RWPE2 (cell line): Measurements from ENCODE around the gene ZNF423.

Experiments used
- ATAC-seq: fragments of 200-7000 bp; cut with Tn5 transposase; 3 replicates; pipeline ENCODE4 v1.9.1; 2021; ENCODE audit warnings: low read depth
- DNase-seq: peaks from one replicate; pipeline ENCODE4 v3.0.0-alpha.2; 2020; ENCODE audit warnings: low spot score
- H3K27ac ChIP-seq: fragments of 450-650 bp; 2 replicates; pipeline ENCODE4 v1.5.1; 2017; ENCODE audit warnings: mild to moderate bottlenecking; ENCODE audit not compliant: poor library complexity, severe bottlenecking
- H3K27me3 ChIP-seq: fragments of 250-450 bp; sonication (Bioruptor Pico); 2 replicates; pipeline ENCODE4 v1.5.1; 2021; ENCODE audit warnings: mild to moderate bottlenecking, moderate library complexity; ENCODE audit not compliant: insufficient read depth, poor library complexity, severe bottlenecking
- H3K36me3 ChIP-seq: fragments of 250-450 bp; sonication (Bioruptor Pico); 2 replicates; pipeline ENCODE4 v1.5.1; 2020; ENCODE audit warnings: low read depth, mild to moderate bottlenecking, moderate library complexity
- H3K4me1 ChIP-seq: fragments of 250-450 bp; sonication (Bioruptor Pico); 2 replicates; pipeline ENCODE4 v1.5.1; 2021; ENCODE audit warnings: mild to moderate bottlenecking, moderate library complexity; ENCODE audit not compliant: insufficient read depth, poor library complexity, severe bottlenecking
- H3K4me3 ChIP-seq: fragments of 250-450 bp; sonication (Bioruptor Pico); 2 replicates; pipeline ENCODE4 v1.5.1; 2021; ENCODE audit warnings: mild to moderate bottlenecking, moderate library complexity; ENCODE audit not compliant: severe bottlenecking
- H3K9me3 ChIP-seq: fragments of 250-450 bp; sonication (Bioruptor Pico); 2 replicates; pipeline ENCODE4 v1.5.1; 2021; ENCODE audit warnings: mild to moderate bottlenecking, moderate library complexity; ENCODE audit not compliant: severe bottlenecking
- TF ChIP-seq, protein P1 (sequence below): fragments of 450-650 bp; IDR thresholded peaks from one replicate; pipeline ENCODE4 v1.5.1; 2017; ENCODE audit warnings: mild to moderate bottlenecking, moderate library complexity; ENCODE audit not compliant: poor library complexity, severe bottlenecking

The ZNF423 gene

DNA sequence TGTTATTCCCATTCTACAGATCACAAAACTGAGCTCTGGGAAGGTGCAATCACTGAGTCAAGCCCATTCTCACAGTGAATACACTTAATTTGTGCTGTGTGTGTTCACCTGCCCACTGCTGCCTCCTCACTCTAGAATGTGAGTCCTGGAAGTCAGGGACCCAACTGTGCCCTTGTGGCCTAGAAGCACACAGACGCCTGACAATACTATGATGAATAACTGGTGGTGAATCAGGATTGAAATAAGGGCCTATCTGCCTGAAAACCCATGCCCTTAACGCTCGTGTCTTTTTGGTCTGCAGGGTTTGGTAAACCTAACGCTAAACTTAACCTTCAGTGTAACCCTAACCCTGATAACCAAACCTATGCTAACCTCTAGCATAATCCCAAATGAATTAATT is 80.3 kb downstream of the ZNF423 start:
- H3K27ac ChIP-seq = no peak overlapping the region
- no peaks in the 10 kb centered on the region for H3K9me3 ChIP-seq
- H3K27me3 ChIP-seq = peaks cover 6% of the 10 kb centered on the region
- DNase-seq (no peak), ATAC-seq (no peak)
- no peaks in the 10 kb centered on the region for H3K4me1 ChIP-seq
- no peak overlapping the region for H3K4me3 ChIP-seq
- no peaks in the 10 kb centered on the region for H3K36me3 ChIP-seq
- TF ChIP-seq, protein P1, sequence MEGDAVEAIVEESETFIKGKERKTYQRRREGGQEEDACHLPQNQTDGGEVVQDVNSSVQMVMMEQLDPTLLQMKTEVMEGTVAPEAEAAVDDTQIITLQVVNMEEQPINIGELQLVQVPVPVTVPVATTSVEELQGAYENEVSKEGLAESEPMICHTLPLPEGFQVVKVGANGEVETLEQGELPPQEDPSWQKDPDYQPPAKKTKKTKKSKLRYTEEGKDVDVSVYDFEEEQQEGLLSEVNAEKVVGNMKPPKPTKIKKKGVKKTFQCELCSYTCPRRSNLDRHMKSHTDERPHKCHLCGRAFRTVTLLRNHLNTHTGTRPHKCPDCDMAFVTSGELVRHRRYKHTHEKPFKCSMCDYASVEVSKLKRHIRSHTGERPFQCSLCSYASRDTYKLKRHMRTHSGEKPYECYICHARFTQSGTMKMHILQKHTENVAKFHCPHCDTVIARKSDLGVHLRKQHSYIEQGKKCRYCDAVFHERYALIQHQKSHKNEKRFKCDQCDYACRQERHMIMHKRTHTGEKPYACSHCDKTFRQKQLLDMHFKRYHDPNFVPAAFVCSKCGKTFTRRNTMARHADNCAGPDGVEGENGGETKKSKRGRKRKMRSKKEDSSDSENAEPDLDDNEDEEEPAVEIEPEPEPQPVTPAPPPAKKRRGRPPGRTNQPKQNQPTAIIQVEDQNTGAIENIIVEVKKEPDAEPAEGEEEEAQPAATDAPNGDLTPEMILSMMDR = no peak

DNA sequence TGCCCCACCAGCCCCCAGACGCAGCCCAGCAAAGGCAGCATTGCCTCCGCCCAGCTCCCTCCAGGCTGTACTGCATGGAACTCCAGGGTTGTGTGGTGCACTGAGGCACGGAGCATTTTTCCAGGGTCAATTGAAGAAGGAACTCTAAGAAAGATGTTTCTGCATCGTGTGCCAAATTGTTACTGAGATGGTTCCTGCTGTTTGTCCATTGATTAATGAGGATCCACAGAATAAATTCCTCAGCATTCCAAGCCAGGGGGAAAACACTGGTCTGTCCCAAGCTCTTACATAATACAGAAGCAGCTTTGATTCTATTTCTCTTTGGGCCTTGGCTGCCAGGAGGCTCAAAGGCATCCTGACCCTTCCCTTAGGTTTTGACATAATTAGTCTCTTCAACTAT is 80.9 kb downstream of the ZNF423 start:
- TF ChIP-seq, protein P1 = no peak

DNA sequence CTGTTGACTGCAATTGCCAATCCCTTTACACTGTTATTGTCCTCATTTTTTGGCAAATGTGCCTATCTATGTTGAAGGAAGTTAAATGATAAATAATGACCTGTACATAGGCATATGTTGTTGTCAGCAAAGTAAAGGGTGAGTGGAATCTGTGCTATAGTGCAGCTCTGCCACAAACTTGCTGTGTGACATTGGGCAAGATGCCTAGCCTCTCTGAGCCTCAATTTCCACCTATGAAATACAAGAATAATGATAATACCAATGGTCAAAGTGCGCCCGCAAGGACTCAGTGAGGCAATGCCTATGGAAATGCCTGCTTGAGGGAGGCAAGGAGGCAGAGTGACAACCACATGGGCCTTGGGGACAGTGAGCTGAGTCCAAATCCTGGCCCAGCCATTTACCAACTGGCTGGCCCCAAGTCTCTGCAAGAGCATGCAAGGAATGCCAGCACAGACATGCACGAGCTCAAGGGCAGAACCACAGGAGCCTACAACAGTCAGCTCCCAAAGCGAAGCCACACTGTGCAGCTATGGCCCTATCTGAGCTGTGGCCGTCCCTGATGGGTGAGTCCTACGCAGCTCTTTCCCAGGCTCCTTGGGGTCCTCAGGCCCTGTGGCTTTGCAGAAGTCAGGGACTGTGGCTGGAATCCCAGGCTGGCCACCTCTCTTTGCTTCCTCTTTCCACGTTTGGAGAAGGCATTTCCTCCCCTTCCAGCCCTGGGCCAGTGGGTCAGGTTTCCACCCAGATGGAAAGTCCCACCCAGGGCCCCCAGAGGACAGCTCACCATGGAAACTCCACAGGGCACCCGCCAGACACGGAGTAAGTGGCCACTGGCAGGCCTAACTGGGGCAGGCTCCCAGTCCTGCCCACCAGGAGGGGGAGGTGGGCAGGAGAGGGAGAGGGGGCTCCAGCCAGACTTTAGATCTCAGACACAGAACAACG is 82.1 kb downstream of the ZNF423 start:
- ATAC-seq = no peak
- TF ChIP-seq, protein P1 = no peak

More for the DNA sequence above, 80.9 kb downstream of the ZNF423 start:
- H3K27ac ChIP-seq = no peak overlapping the region
- no peaks in the 10 kb centered on the region for H3K36me3 ChIP-seq
- peaks cover 6% of the 10 kb centered on the region for H3K27me3 ChIP-seq
- H3K9me3 ChIP-seq = no peaks in the 10 kb centered on the region
- DNase-seq (no peak), ATAC-seq (no peak)
- H3K4me3 ChIP-seq = no peak overlapping the region
- no peaks in the 10 kb centered on the region for H3K4me1 ChIP-seq

DNA sequence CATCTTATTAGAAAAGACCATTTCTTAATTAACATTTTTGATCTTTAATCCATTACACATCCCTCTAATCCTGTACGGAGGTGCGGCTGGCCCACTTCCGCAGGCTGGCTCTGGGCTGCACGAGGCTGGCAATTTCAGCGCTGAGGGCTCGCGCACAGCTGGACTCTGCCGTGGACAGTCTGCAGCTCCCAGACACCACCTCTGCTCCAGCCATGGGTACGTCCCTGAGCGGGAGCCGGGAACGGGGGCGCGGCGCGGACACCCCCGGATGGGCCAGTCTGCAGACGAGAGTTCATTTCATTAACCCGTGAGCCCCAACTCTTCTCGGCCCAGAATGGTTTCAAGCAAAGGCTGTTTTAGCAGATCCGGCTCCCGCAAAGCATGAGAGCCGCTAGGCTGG is 87.9 kb downstream of the ZNF423 start:
- DNase-seq (no peak), ATAC-seq (no peak)
- TF ChIP-seq, protein P1 = no peak
- H3K9me3 ChIP-seq = no peaks in the 10 kb centered on the region
- H3K4me3 ChIP-seq = no peak overlapping the region
- H3K36me3 ChIP-seq = no peaks in the 10 kb centered on the region
- H3K4me1 ChIP-seq = no peaks in the 10 kb centered on the region
- H3K27ac ChIP-seq = no peak overlapping the region
- peaks cover 6% of the 10 kb centered on the region for H3K27me3 ChIP-seq

More for the DNA sequence above, 82.1 kb downstream of the ZNF423 start:
- DNase-seq = no peak
- Histone ChIP-seq H3K4me1 (no peaks in the 10 kb centered on the region), H3K4me3 (no peak overlapping the region), H3K9me3 (no peaks in the 10 kb centered on the region), H3K27me3 (peaks cover 6% of the 10 kb centered on the region), H3K36me3 (no peaks in the 10 kb centered on the region), H3K27ac (no peak overlapping the region)

DNA sequence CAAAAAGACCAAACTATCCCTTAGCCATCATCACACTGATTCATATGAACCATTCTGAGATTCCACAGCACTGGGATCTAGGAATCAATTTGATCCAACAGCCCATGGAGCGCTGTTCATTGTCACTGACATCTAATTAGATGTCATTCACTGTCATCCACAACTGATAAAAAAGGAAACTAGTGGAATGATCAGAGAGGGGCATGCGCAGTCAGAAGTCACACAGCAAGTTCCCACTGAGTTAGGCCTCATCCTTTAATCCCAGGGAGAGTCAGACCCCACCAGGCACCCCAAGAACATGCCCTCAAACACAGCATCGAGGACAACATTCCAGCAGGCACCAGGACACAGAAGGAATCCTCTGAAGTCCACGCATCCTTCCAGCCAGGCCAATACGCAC is 88.5 kb downstream of the ZNF423 start:
- peaks cover 4% of the 10 kb centered on the region for H3K27me3 ChIP-seq
- no peak overlapping the region for H3K27ac ChIP-seq
- H3K4me3 ChIP-seq = no peak overlapping the region
- DNase-seq = no peak
- no peaks in the 10 kb centered on the region for H3K9me3 ChIP-seq
- TF ChIP-seq, protein P1 = no peak
- no peaks in the 10 kb centered on the region for H3K36me3 ChIP-seq
- no peak for ATAC-seq
- no peaks in the 10 kb centered on the region for H3K4me1 ChIP-seq
